MM.1S (cell line): Measurements from ENCODE around the gene RNF125.

ENCODE experiments used
- CTCF ChIP-seq: fragments of 300-600 bp; sonication (generic); IDR thresholded peaks from 2 replicates; pipeline ENCODE4 v1.5.1; 2016; ENCODE audit warnings: antibody characterized with exemption, low read length, mixed read lengths
- EZH2 ChIP-seq: fragments of 300-600 bp; sonication (generic); optimal IDR thresholded peaks from 2 replicates; pipeline ENCODE3; 2017; ENCODE audit warnings: low read depth, mild to moderate bottlenecking, antibody characterized with exemption, low read length, mixed read lengths

- TF ChIP-seq CTCF: no peak
- no peak for TF ChIP-seq EZH2
Observed at GRCh38 chr18:32091724-32092421, 73.2 kb downstream of the RNF125 start, which contains the start of gene RNF138.
